ENCODE results near the gene SORBS2. TPM values are rescaled to one million over a fixed set of nuclear protein-coding genes. Genes with fewer than 3 reads are reported as not detected.
A peak's percentile ranks its signal among the peaks of the same experiment; 100 is the strongest.

Gene SORBS2
- total RNA-seq, 1 experiment from 2014 or later, result 9.7 TPM

DNA sequence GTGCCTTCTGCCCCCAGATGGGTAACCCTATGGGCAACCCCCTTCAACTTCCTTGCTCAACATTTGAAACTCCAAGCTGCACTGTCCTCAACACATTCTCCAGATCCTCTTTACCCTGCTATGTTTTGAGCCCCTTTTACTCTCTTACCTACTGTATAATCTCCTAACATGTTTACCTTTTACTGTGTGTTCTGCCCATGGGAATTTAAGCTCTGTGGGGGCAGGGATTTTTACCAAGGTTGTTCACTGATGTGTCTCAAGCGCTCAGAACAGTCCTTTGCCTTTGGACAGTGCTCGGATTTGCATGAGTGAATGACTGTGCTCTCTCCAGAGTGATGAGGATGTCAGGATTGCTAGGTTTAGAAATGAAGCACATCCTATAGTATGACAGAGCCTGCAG lies 53.2 kb downstream of the SORBS2 start:
- Histone ChIP-seq H4K20me1 (ENCODE audit: control insufficient read depth, insufficient read depth, insufficient read length) (no peaks in the 10 kb centered on the region), H3K27me3 (ENCODE audit: insufficient read depth, low read length) (no peaks in the 10 kb centered on the region), H2BK5ac (ENCODE audit: insufficient read length, low read length) (no peak overlapping the region), H3K23me2 (ENCODE audit: insufficient read length, low read depth, low read length, poor library complexity, severe bottlenecking) (no peaks in the 10 kb centered on the region), H4K8ac (replicated peaks; ENCODE audit: insufficient read length, low read depth, low read length) (no peak overlapping the region), H3K4me1 (ENCODE audit: insufficient read depth, low read length) (0 out of 2 replicates have a peak, but pooled peaks cover 4% of the 10 kb centered on the region), H3K79me2 (ENCODE audit: insufficient read depth, low read length) (no peaks in the 10 kb centered on the region; the same call in 1 of the 2 replicates), H3K18ac (ENCODE audit: insufficient read length, low read depth, low read length) (no peak overlapping the region), H3K14ac (ENCODE audit: insufficient read depth, low read length) (no peak overlapping the region), H3K23ac (ENCODE audit: insufficient read length, low read depth, low read length) (no peak overlapping the region), H4K5ac (ENCODE audit: insufficient read length, low read depth, low read length) (no peak overlapping the region), H2BK12ac (ENCODE audit: insufficient read length, low read depth, low read length) (no peak overlapping the region), H2BK15ac (ENCODE audit: low read depth, low read length) (no peak overlapping the region), H3T11ph (ENCODE audit: low read length) (no peak overlapping the region), H2BK20ac (ENCODE audit: low read depth, low read length, poor library complexity, severe bottlenecking) (no peak overlapping the region), H3K79me1 (ENCODE audit: insufficient read depth, low read depth, low read length, poor library complexity, severe bottlenecking) (no peaks in the 10 kb centered on the region), H2AK5ac (ENCODE audit: insufficient read length, low read length) (no peak overlapping the region), H3K9ac (ENCODE audit: extremely low read depth, insufficient read length, low read length) (no peak overlapping the region), H3K9me3 (ENCODE audit: control insufficient read depth, low read depth, low read length) (no peaks in the 10 kb centered on the region), H3K27ac (ENCODE audit: insufficient read length, low read depth, low read length) (no peak overlapping the region), H3K4me2 (ENCODE audit: insufficient read depth, insufficient read length, low read length) (no peak overlapping the region), H4K91ac (ENCODE audit: insufficient read length, low read depth, low read length) (no peak overlapping the region), H3K56ac (ENCODE audit: insufficient read length, low read depth, low read length) (no peak overlapping the region), H2BK120ac (ENCODE audit: low read depth, low read length, poor library complexity, severe bottlenecking) (no peak overlapping the region), H3K4ac (ENCODE audit: low read depth, low read length) (no peak overlapping the region), H2AFZ (ENCODE audit: low read length) (no peak overlapping the region)
- Mint-ChIP-seq H3K27me3 (ENCODE audit: low read depth) (no peaks in the 10 kb centered on the region), H3K36me3 (ENCODE audit: insufficient read depth in 1 of 3, low read depth in 3 of 3) (peaks cover 0 to 17% (median 2%) of the 10 kb centered on the region in 3 experiments; a peak in 3 of 7 replicates), H3K4me1 (peaks cover 0 to 17% of the 10 kb centered on the region in 2 experiments; a peak in 2 of 4 replicates), H3K27ac (peak overlapping the region in 1 of 3 experiments; percentile 56; a peak in 3 of 7 replicates), H3K9me3 (peaks cover 0 to 2% of the 10 kb centered on the region in 2 experiments; a peak in 1 of 5 replicates), H3K4me3 (no peak overlapping the region)
- DNase-seq, result no peak
- TF ChIP-seq CTCF (conservative IDR thresholded peaks at IDR 0.05), result no peak
- no CpG with 5 or more reads among the region's 2 CpGs for WGBS (ENCODE audit: extremely low coverage, insufficient read length, low lambda C conversion rate)
